ENCODE results near the gene GLP2R.

Gene GLP2R

GRCh38 chr17:9845306-9845705 lies 19.6 kb downstream of the GLP2R start:
- in situ Hi-C loops (cut with HindIII; ENCODE audit: low sequenced_read_pairs), result no loop called here

GRCh38 chr17:9850151-9850550 lies 24.4 kb downstream of the GLP2R start:
- in situ Hi-C loops (cut with HindIII; ENCODE audit: low sequenced_read_pairs), result no loop called here

GRCh38 chr17:9854255-9854654 lies 28.5 kb downstream of the GLP2R start:
- in situ Hi-C loops (cut with HindIII; ENCODE audit: low sequenced_read_pairs), result no loop called here

DNA sequence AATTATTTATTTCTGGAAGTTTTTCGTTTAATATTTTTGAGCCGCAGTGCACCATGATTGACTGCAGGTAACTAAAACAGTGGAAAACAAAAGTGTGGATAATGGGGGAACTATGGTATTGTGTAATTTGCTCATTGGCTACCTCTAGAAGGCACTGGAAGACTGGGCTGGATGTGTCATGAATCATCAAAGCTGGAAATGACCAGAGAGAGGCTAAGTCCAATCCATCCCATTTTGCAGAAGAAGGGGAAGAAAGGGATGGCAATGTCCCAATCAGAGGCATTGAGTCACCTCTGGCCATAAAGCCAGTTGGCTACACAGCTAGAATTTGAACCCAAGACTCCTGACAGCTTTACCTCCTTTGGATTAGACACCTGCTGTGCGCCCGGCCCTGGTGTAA lies 29.3 kb downstream of the GLP2R start:
- in situ Hi-C loops (cut with HindIII; ENCODE audit: low sequenced_read_pairs), result no loop called here

DNA sequence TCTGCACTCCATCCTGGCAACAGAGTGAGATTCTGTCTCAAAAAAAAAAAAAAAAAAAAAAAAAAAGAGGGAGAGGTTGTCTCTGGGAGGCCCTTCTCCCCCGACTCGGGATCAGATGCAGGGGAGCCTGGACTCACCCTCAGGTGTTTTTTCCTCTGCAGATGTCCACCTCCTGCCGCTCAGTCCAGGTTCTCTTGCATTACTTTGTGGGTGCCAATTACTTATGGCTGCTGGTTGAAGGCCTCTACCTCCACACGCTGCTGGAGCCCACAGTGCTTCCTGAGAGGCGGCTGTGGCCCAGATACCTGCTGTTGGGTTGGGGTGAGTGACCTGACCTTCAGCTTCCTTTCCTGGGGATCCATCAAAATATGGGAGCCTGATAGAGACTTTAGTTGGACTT lies 34.1 kb downstream of the GLP2R start:
- in situ Hi-C loops (cut with HindIII; ENCODE audit: low sequenced_read_pairs), result no loop called here

GRCh38 chr17:9860851-9861250 lies 35.1 kb downstream of the GLP2R start:
- in situ Hi-C loops (cut with HindIII; ENCODE audit: low sequenced_read_pairs), result no loop called here

- in situ Hi-C loops (cut with HindIII; ENCODE audit: low sequenced_read_pairs), result no loop called here
These were observed 36.5 kb downstream of the GLP2R start for GRCh38 chr17:9862220-9862619.

GRCh38 chr17:9862949-9863348 lies 37.2 kb downstream of the GLP2R start:
- in situ Hi-C loops (cut with HindIII; ENCODE audit: low sequenced_read_pairs), result no loop called here

- in situ Hi-C loops (cut with HindIII; ENCODE audit: low sequenced_read_pairs), result no loop called here
These were observed 39.9 kb downstream of the GLP2R start for GRCh38 chr17:9865586-9865985.

DNA sequence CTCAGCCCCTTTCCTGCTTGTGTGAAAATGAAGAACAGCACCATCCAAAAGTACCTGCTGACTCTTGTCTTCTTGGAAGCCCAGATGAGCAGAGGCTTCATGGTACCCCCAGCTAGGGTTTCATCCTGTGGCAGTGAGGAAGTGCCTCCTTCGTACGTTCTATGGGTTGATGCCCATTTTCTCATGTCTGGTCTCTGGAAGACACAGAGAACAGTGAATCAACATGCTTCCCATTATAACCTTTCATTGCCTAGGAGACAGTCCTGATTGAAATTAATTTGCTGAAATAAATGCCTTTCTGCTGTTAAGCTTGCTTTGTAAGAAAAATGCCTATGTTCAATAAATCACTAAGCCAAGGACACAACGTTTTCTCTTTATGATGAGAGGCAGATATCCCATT lies 42.8 kb downstream of the GLP2R start:
- in situ Hi-C loops (cut with HindIII; ENCODE audit: low sequenced_read_pairs), result no loop called here

- in situ Hi-C loops (cut with HindIII; ENCODE audit: low sequenced_read_pairs), result no loop called here
These were observed 47.1 kb downstream of the GLP2R start for GRCh38 chr17:9872852-9873251.

DNA sequence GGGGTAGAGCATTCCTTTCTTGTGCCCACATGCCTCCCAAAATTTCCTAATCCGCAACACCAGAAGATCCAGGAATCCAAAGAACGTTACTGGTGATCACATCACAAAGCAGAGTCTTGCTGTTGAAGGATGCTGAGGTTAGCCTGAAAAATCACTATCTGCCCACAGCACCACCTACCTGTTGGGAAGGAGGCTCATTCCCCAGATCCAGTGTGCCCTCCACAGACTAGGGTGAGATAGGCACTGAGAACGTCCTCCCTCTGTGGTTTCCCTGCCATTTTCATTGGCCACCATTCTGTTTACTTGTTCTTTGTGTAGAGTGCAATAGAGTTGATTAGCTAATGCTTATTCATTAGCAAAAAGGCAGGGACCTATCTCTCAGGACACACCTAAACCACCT lies 49.0 kb downstream of the GLP2R start:
- in situ Hi-C loops (cut with HindIII; ENCODE audit: low sequenced_read_pairs), result no loop called here

- in situ Hi-C loops (cut with HindIII; ENCODE audit: low sequenced_read_pairs), result no loop called here
These were observed 49.7 kb downstream of the GLP2R start for GRCh38 chr17:9875441-9875840.

DNA sequence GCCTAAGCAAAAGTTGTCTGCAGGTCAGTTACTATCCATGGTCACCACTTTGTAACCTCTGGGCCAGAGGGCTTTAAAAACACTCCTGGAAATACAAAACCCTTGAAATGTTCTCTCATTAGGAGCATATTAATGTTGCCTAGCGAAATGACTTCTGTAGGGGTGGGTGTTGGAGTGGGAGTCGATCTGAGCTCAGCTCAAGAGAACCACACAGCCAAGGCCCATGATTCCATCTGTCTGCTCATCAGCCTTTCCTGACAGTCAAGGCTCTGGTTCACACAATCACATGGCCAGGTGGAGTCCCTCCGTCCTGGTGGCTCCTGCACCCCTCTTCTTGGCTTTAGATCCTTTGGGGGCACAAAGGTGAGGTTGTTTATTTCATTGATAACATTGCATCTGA lies 52.6 kb downstream of the GLP2R start:
- in situ Hi-C loops (cut with HindIII; ENCODE audit: low sequenced_read_pairs), result no loop called here

GRCh38 chr17:9878786-9879525 lies 53.2 kb downstream of the GLP2R start:
- in situ Hi-C loops (cut with HindIII; ENCODE audit: low sequenced_read_pairs), result no loop called here

GRCh38 chr17:9880582-9880999 lies 54.9 kb downstream of the GLP2R start:
- in situ Hi-C loops (cut with HindIII; ENCODE audit: low sequenced_read_pairs), result no loop called here

- in situ Hi-C loops (cut with HindIII; ENCODE audit: low sequenced_read_pairs), result no loop called here
These were observed 57.7 kb downstream of the GLP2R start for GRCh38 chr17:9883451-9883850.

DNA sequence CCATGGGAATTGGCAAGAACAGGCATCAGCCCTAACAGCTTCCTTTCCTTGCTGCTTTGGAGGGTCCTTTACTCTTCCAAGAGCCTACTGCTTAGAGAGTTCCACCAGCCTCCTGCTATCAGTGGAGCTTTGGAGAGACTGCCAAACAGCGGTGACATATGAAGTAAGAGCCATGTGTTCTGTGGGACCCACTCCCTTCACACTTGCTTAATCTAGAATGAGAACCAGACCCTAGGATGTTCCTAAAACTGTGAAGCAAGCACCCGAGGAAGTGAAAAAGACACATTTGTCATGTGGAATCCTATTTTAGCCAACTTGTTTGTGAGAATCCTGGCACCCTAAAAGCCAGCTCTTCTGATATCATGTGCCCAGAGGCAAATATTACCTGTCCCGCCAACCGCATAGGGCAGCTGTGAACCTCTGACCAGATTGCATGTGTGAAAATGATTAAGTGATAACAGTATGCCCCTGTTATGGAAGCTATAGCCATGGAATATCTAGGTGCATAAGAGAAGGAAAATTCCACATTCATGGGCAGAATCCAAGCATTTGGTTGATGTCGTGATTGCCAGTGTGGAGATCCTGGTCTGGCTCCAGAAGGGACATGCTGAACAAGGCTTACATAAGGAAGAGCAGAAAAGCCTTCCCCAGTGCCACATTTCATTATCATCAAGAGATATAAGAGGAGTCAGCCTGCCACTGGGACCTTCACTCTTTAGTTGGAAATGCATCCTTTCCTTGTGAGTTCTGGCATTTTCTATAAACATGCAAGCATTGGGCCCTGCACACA lies 60.6 kb downstream of the GLP2R start:
- in situ Hi-C loops (cut with HindIII; ENCODE audit: low sequenced_read_pairs), result no loop called here

- in situ Hi-C loops (cut with HindIII; ENCODE audit: low sequenced_read_pairs), result no loop called here
These were observed 61.8 kb downstream of the GLP2R start for GRCh38 chr17:9887508-9887907.

GRCh38 chr17:9890124-9890523 lies 64.4 kb downstream of the GLP2R start:
- in situ Hi-C loops (cut with HindIII; ENCODE audit: low sequenced_read_pairs), result loop anchor here (5.0 kb wide), 1 partner anchor 63 kb away; the partner anchor contains the start of gene GLP2R

DNA sequence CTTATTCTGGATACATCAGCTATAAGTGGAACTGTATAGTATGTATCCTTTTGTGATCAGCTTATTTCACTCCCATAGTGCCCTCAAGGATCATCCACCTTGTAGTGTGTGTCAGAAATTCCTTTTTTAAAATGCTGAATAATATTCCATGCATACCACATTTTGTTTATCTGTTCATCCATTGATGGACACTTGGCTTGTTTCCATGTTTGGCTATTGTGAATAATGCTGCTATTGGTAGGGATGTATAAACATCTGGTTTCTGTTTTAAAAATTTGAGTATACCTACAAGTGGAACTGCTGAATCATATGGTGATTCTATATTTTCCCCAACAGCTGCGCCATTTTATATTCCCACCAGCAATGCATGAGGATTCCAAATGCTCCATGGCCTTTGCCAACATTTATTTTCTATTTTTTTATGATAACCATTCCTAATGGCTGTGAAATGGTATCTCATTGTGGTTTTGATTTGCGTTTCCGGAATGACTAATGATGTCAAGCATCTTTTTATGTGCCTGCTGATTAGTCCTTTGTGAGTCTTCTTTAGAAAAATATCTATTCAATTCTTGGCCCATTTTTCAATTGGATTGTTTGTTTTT lies 67.8 kb downstream of the GLP2R start:
- in situ Hi-C loops (cut with HindIII; ENCODE audit: low sequenced_read_pairs), result loop anchor here (5.0 kb wide), 1 partner anchor 66 kb away; the partner anchor contains the start of gene GLP2R

DNA sequence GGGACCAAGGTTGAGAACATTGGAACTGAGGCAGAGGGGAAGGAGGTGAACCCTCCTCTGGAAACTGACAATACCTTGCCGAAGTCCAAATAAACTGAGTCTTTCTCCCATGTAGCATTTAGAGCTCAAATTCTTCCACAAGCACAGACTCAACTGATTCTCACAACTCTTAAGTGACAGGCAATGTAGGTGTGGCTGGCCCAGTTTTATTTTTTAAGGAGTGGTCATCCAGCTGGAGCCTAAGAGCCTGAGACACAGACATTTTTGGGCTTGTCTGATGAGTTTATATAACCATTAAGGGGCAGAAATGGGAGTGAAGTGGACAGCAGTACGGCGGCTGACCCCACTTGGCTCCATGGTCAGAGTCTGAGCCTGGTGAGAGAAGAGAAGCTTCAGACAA lies 68.5 kb downstream of the GLP2R start:
- in situ Hi-C loops (cut with HindIII; ENCODE audit: low sequenced_read_pairs), result loop anchor here (5.0 kb wide), 1 partner anchor 67 kb away; the partner anchor contains the start of gene GLP2R
